Measurements from ENCODE around the gene COMMD1.

DNA sequence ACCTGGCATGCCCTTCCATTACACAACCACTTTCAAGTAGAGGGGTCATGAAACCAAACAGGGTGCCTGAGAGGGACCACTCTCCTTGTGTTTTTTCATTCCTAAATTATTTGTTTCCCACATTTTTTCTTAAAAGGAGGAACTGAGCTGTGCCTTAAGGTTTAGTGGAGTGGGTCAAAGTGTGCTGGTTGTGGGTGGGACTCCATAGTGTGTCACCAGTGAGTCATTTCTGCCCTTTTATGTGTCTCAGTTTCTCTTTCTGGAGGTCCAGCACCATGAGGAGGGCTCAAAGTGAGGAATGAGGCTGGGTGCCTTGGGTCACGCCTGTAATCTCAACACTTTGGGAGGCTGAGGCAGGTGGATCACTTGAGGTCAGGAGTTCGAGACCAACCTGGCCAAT lies 37.8 kb downstream of the COMMD1 start:
- TF ChIP-seq GABPA (IDR thresholded peaks at IDR 0.05; ENCODE audit: low read depth): no peak
- no peak for TF ChIP-seq TCF12 (IDR thresholded peaks at IDR 0.05)
- no peak for TF ChIP-seq CTCF (IDR thresholded peaks at IDR 0.05)
- no peak for TF ChIP-seq MAX (IDR thresholded peaks at IDR 0.05; ENCODE audit: low read depth)
- TF ChIP-seq TAF1 (IDR thresholded peaks at IDR 0.05; ENCODE audit: borderline replicate concordance, low read depth, low read length): no peak
- no peak for TF ChIP-seq SIN3A (IDR thresholded peaks at IDR 0.05; ENCODE audit: borderline replicate concordance, low read depth, low read length)
- TF ChIP-seq, protein P1, sequence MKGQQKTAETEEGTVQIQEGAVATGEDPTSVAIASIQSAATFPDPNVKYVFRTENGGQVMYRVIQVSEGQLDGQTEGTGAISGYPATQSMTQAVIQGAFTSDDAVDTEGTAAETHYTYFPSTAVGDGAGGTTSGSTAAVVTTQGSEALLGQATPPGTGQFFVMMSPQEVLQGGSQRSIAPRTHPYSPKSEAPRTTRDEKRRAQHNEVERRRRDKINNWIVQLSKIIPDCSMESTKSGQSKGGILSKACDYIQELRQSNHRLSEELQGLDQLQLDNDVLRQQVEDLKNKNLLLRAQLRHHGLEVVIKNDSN (IDR thresholded peaks at IDR 0.05; ENCODE audit: borderline replicate concordance, low read depth): no peak
- no peak for TF ChIP-seq YY1 (IDR thresholded peaks at IDR 0.05; ENCODE audit: low read depth)
- no peak for TF ChIP-seq EP300 (IDR thresholded peaks at IDR 0.05; ENCODE audit: borderline replicate concordance in 1 of 2, low read depth in 1 of 2, low read length in 1 of 2)
- TF ChIP-seq, protein P2, sequence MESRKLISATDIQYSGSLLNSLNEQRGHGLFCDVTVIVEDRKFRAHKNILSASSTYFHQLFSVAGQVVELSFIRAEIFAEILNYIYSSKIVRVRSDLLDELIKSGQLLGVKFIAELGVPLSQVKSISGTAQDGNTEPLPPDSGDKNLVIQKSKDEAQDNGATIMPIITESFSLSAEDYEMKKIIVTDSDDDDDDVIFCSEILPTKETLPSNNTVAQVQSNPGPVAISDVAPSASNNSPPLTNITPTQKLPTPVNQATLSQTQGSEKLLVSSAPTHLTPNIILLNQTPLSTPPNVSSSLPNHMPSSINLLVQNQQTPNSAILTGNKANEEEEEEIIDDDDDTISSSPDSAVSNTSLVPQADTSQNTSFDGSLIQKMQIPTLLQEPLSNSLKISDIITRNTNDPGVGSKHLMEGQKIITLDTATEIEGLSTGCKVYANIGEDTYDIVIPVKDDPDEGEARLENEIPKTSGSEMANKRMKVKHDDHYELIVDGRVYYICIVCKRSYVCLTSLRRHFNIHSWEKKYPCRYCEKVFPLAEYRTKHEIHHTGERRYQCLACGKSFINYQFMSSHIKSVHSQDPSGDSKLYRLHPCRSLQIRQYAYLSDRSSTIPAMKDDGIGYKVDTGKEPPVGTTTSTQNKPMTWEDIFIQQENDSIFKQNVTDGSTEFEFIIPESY (IDR thresholded peaks at IDR 0.05; ENCODE audit: borderline replicate concordance, low read depth): no peak
- TF ChIP-seq SMC3 (IDR thresholded peaks at IDR 0.05; ENCODE audit: low read depth, low read length): no peak
- TF ChIP-seq RXRA (IDR thresholded peaks at IDR 0.05; ENCODE audit: borderline replicate concordance, low read depth): no peak
- TF ChIP-seq, protein P3, sequence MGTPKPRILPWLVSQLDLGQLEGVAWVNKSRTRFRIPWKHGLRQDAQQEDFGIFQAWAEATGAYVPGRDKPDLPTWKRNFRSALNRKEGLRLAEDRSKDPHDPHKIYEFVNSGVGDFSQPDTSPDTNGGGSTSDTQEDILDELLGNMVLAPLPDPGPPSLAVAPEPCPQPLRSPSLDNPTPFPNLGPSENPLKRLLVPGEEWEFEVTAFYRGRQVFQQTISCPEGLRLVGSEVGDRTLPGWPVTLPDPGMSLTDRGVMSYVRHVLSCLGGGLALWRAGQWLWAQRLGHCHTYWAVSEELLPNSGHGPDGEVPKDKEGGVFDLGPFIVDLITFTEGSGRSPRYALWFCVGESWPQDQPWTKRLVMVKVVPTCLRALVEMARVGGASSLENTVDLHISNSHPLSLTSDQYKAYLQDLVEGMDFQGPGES (IDR thresholded peaks at IDR 0.05; ENCODE audit: low read depth, low read length): no peak
- no peak for TF ChIP-seq FOXM1 (IDR thresholded peaks at IDR 0.05; ENCODE audit: low read depth)
